Neuronal stem cell (in vitro differentiated cells): ENCODE results near the gene PC.

Source experiments
- DNase-seq: peaks from one replicate; pipeline ENCODE4 v3.0.0-alpha.2; 2013; ENCODE audit warnings: low spot score
- H2AFZ ChIP-seq: one replicate; pipeline ENCODE4 v1.6.1; 2013; ENCODE audit warnings: mild to moderate bottlenecking, low read length, inconsistent platforms
- H2AK5ac ChIP-seq: 2 replicates; pipeline ENCODE4 v1.6.1; 2013; ENCODE audit warnings: low read depth, mild to moderate bottlenecking, inconsistent platforms, low read length, moderate library complexity, mixed read lengths
- H2BK120ac ChIP-seq: 2 replicates; pipeline ENCODE4 v1.6.1; 2013; ENCODE audit warnings: low read depth, mild to moderate bottlenecking, inconsistent platforms, low read length, moderate library complexity, mixed read lengths
- H2BK12ac ChIP-seq: one replicate; pipeline ENCODE4 v1.6.1; 2013; ENCODE audit warnings: low read length, inconsistent platforms
- H2BK15ac ChIP-seq: 2 replicates; pipeline ENCODE4 v1.6.1; 2013; ENCODE audit warnings: mild to moderate bottlenecking, low read length, inconsistent platforms, mixed read lengths
- H2BK5ac ChIP-seq: one replicate; pipeline ENCODE4 v1.6.1; 2013; ENCODE audit warnings: inconsistent platforms, mild to moderate bottlenecking, low read length, moderate library complexity
- H3K14ac ChIP-seq: one replicate; pipeline ENCODE4 v1.6.1; 2013; ENCODE audit warnings: low read length, inconsistent platforms
- H3K18ac ChIP-seq: 2 replicates; pipeline ENCODE4 v1.6.1; 2013; ENCODE audit warnings: low read length, inconsistent platforms
- H3K23ac ChIP-seq: 2 replicates; pipeline ENCODE4 v1.6.1; 2013; ENCODE audit warnings: low read depth, mild to moderate bottlenecking, mixed read lengths, low read length, inconsistent platforms; ENCODE audit not compliant: poor library complexity
- H3K27ac ChIP-seq: replicated peaks from 3 replicates; pipeline ENCODE4 v1.5.1; 2013; ENCODE audit warnings: low read length, inconsistent platforms
- H3K27me3 ChIP-seq, 3 experiments: 2 replicates each; pipeline ENCODE4 v1.6.1; 2013; ENCODE audit warnings: low read length in 3 of 3, mild to moderate bottlenecking in 2 of 3, inconsistent platforms in 1 of 3, low read depth in 1 of 3, mixed read lengths in 1 of 3, moderate library complexity in 1 of 3; ENCODE audit not compliant: control insufficient read depth in 3 of 3, insufficient read depth in 3 of 3
- H3K36me3 ChIP-seq, 2 donors: replicated peaks in 1 of 2; 2 replicates each; pipeline ENCODE4 v1.6.1; 2013; ENCODE audit warnings: low read length in 2 of 2; ENCODE audit not compliant: control insufficient read depth in 2 of 2, insufficient read depth in 2 of 2
- H3K4ac ChIP-seq: 2 replicates; pipeline ENCODE4 v1.6.1; 2013; ENCODE audit warnings: inconsistent platforms, mild to moderate bottlenecking, low read length, moderate library complexity
- H3K4me1 ChIP-seq, 2 donors: 1 replicate in 1 of 2; 2 replicates in 1 of 2; pipeline ENCODE4 v1.6.1; 2013; ENCODE audit warnings: low read length in 2 of 2, low read depth in 1 of 2; ENCODE audit not compliant: control insufficient read depth in 2 of 2, insufficient read depth in 1 of 2
- H3K4me2 ChIP-seq: one replicate; pipeline ENCODE4 v1.6.1; 2013; ENCODE audit warnings: mild to moderate bottlenecking, low read length, inconsistent platforms; ENCODE audit not compliant: insufficient read depth, poor library complexity, severe bottlenecking
- H3K4me3 ChIP-seq, 2 donors: 2 replicates each; pipeline ENCODE4 v1.5.1; 2013; ENCODE audit warnings: low read length in 2 of 2, mild to moderate bottlenecking in 2 of 2, inconsistent platforms in 1 of 2, moderate library complexity in 1 of 2
- H3K79me1 ChIP-seq: one replicate; pipeline ENCODE4 v1.6.1; 2013; ENCODE audit warnings: low read depth, mild to moderate bottlenecking, inconsistent platforms, low read length, moderate library complexity
- H3K9ac ChIP-seq: one replicate; pipeline ENCODE4 v1.6.1; 2013; ENCODE audit warnings: mild to moderate bottlenecking, low read depth, low read length, inconsistent platforms; ENCODE audit not compliant: poor library complexity
- H3K9me3 ChIP-seq, 2 donors: replicated peaks in 1 of 2; 2 replicates each; pipeline versions ENCODE3 to v1.6.1; 2013; ENCODE audit warnings: low read length in 2 of 2, mild to moderate bottlenecking in 2 of 2, inconsistent platforms in 1 of 2, low read depth in 1 of 2, mixed read lengths in 1 of 2, moderate library complexity in 1 of 2; ENCODE audit not compliant: control insufficient read depth in 2 of 2, insufficient read depth in 1 of 2
- H4K8ac ChIP-seq: one replicate; pipeline ENCODE4 v1.6.1; 2013; ENCODE audit warnings: low read depth, mild to moderate bottlenecking, inconsistent platforms, low read length, moderate library complexity
- H4K91ac ChIP-seq: one replicate; pipeline ENCODE4 v1.6.1; 2013; ENCODE audit warnings: low read length, low read depth, mild to moderate bottlenecking, inconsistent platforms; ENCODE audit not compliant: poor library complexity
- WGBS, 2 donors: extraction: QIAGEN DNeasy Blood & Tissue Kit; methylation state at CpG; one replicate each; pipeline ENCODE4 v1.1.7; 2013; ENCODE audit warnings: missing lambda C conversion rate in 2 of 2, mixed read lengths in 1 of 2; ENCODE audit not compliant: insufficient read length in 2 of 2, insufficient replicate concordance in 1 of 2; ENCODE audit errors: extremely low coverage in 2 of 2; 5-methylcytosine and 5-hydroxymethylcytosine counted together

The PC gene

GRCh38 chr11:66861038-66861773 is 97.0 kb downstream of the PC start:
- Histone ChIP-seq H2BK5ac (peak overlapping the region; percentile 75), H2BK12ac (no peak overlapping the region), H2AK5ac (no peak overlapping the region), H3K23ac (peak overlapping the region; percentile 95), H3K9me3 (no peaks in the 10 kb centered on the region), H4K91ac (no peak overlapping the region), H3K14ac (peak overlapping the region; percentile 82), H3K4ac (no peak overlapping the region), H3K4me1 (peaks cover 0 to 5% of the 10 kb centered on the region in 2 donors), H3K4me2 (no peak overlapping the region), H3K27me3 (no peaks in the 10 kb centered on the region), H2BK120ac (no peak overlapping the region), H2BK15ac (no peak overlapping the region), H3K4me3 (no peak overlapping the region), H3K36me3 (peaks cover 3 to 14% of the 10 kb centered on the region in 2 donors), H2AFZ (no peak overlapping the region), H3K9ac (peak overlapping the region; percentile 60), H4K8ac (peak overlapping the region; percentile 43), H3K18ac (no peak overlapping the region), H3K79me1 (peaks cover 10% of the 10 kb centered on the region), H3K27ac (no peak overlapping the region)
- DNase-seq = no peak
- no CpG with 5 or more reads among the region's 32 CpGs for WGBS, 2 donors

- Histone ChIP-seq H3K27me3 (no peaks in the 10 kb centered on the region), H3K18ac (peak overlapping the region; percentile 48), H3K14ac (peak overlapping the region; percentile 8), H3K4ac (no peak overlapping the region), H4K91ac (no peak overlapping the region), H2AK5ac (no peak overlapping the region), H4K8ac (no peak overlapping the region), H2AFZ (no peak overlapping the region), H3K4me1 (peaks cover 4 to 10% of the 10 kb centered on the region in 2 donors), H3K4me2 (no peak overlapping the region), H3K9me3 (no peaks in the 10 kb centered on the region), H2BK15ac (no peak overlapping the region), H2BK12ac (peak overlapping the region; percentile 58), H3K9ac (no peak overlapping the region), H3K23ac (peak overlapping the region; percentile 95), H3K27ac (no peak overlapping the region), H2BK5ac (no peak overlapping the region), H3K36me3 (peaks cover 3 to 14% of the 10 kb centered on the region in 2 donors), H3K4me3 (no peak overlapping the region), H3K79me1 (peaks cover 10% of the 10 kb centered on the region), H2BK120ac (no peak overlapping the region)
- no CpG with 5 or more reads among the region's 18 CpGs for WGBS, 2 donors
- DNase-seq = no peak
Measured at GRCh38 chr11:66860449-66860831, 97.7 kb downstream of the PC start.

- Histone ChIP-seq H2AK5ac (no peak overlapping the region), H3K18ac (no peak overlapping the region), H3K4me3 (no peak overlapping the region), H3K14ac (no peak overlapping the region), H2BK15ac (no peak overlapping the region), H3K9ac (no peak overlapping the region), H3K9me3 (no peaks in the 10 kb centered on the region), H3K4me2 (no peak overlapping the region), H2BK5ac (no peak overlapping the region), H3K4me1 (peaks cover 4 to 14% of the 10 kb centered on the region in 2 donors), H3K4ac (no peak overlapping the region), H2AFZ (no peak overlapping the region), H3K36me3 (peaks cover 3 to 14% of the 10 kb centered on the region in 2 donors), H3K27ac (no peak overlapping the region), H3K27me3 (no peaks in the 10 kb centered on the region), H2BK120ac (no peak overlapping the region), H2BK12ac (no peak overlapping the region), H3K79me1 (peaks cover 10% of the 10 kb centered on the region), H3K23ac (peak overlapping the region; percentile 31), H4K91ac (no peak overlapping the region), H4K8ac (no peak overlapping the region)
- DNase-seq = no peak
- WGBS, 2 donors = no CpG with 5 or more reads among the region's 41 CpGs
Measured at GRCh38 chr11:66859686-66860448, 98.3 kb downstream of the PC start.
